Activated CD8-positive, alpha-beta T cell treated with anti-CD3 and anti-CD28 coated beads for 36 hours (primary cell): ENCODE results near the gene EXOC4. TPM values are rescaled to one million over a fixed set of nuclear protein-coding genes. Genes with fewer than 3 reads are reported as not detected.

ENCODE experiments used
- ATAC-seq: fragments of 200-7000 bp; cut with Tn5 transposase; one replicate; pipeline ENCODE4 v1.10.0; 2021; ENCODE audit warnings: mild to moderate bottlenecking, moderate library complexity
- CTCF ChIA-PET: fragments of 350-600 bp; sonication (Branson Sonifier 250); formaldehyde crosslinking; loops from one replicate; lab custom pipeline; 2021; ENCODE audit warnings: antibody characterized with exemption; lab: Charles Lee
- POLR2A ChIA-PET: fragments of 350-600 bp; sonication (Branson Sonifier 250); formaldehyde crosslinking; loops from one replicate; lab custom pipeline; 2021; ENCODE audit warnings: antibody characterized with exemption; lab: Charles Lee
- DNase-seq: peaks from one replicate; pipeline ENCODE4 v3.0.0-alpha.2; 2020
- H3K27ac Mint-ChIP-seq: one replicate; pipeline ENCODE4 v1.8.0; 2021; ENCODE audit warnings: mild to moderate bottlenecking, mixed read lengths
- H3K27me3 Mint-ChIP-seq: one replicate; pipeline ENCODE4 v1.8.0; 2021; ENCODE audit warnings: mixed read lengths
- H3K36me3 Mint-ChIP-seq: one replicate; pipeline ENCODE4 v1.8.0; 2021; ENCODE audit warnings: low read depth, mixed read lengths
- H3K4me1 Mint-ChIP-seq: one replicate; pipeline ENCODE4 v1.8.0; 2021; ENCODE audit warnings: low read depth, mixed read lengths
- H3K4me3 Mint-ChIP-seq: one replicate; pipeline ENCODE4 v1.8.0; 2021; ENCODE audit warnings: mild to moderate bottlenecking, moderate library complexity, mixed read lengths
- H3K9me3 Mint-ChIP-seq: one replicate; pipeline ENCODE4 v1.8.0; 2021; ENCODE audit warnings: mixed read lengths
- intact Hi-C: fragments of 100-400 bp; cut with micrococcal nuclease; formaldehyde crosslinking; loops from one replicate; pipeline ENCODE4 v1.10.0; 2022
- total RNA-seq, 2 experiments: library from RNA; stranded (reverse); gene quantifications; one replicate each; pipeline ENCODE4 v1.2.3, GENCODE V29; 2021
- TF ChIP-seq, protein P1 (sequence below): fragments of 200-600 bp; IDR thresholded peaks from one replicate; pipeline ENCODE4 v1.8.0; 2022; ENCODE audit warnings: antibody characterized with exemption, mild to moderate bottlenecking

Gene EXOC4
- total RNA-seq, 2 experiments from 2014 or later: 54.1 to 61.7 TPM

DNA sequence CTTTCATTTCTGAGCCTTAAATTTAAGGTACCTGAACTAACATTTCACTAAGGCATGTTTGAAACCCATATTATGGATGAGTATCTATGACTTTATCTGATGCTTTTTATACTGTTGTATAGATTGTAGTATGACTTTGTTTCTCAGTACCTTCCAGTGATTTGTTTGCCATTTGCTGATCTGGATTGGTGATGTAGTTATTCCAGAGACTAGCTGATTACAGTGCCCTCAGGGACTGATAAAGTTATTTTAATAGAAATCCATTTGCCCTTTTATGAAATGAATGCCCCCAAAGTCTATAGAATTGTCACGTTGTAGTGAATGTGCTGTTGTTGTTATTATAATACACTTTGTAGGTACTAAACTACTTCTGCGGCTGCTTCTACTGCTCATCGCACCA lies 488.8 kb downstream of the EXOC4 start:
- Mint-ChIP-seq H3K27me3 (no peaks in the 10 kb centered on the region), H3K36me3 (peaks cover 1% of the 10 kb centered on the region), H3K27ac (no peak overlapping the region), H3K9me3 (no peaks in the 10 kb centered on the region), H3K4me1 (no peaks in the 10 kb centered on the region), H3K4me3 (no peak overlapping the region)
- TF ChIP-seq, protein P1, sequence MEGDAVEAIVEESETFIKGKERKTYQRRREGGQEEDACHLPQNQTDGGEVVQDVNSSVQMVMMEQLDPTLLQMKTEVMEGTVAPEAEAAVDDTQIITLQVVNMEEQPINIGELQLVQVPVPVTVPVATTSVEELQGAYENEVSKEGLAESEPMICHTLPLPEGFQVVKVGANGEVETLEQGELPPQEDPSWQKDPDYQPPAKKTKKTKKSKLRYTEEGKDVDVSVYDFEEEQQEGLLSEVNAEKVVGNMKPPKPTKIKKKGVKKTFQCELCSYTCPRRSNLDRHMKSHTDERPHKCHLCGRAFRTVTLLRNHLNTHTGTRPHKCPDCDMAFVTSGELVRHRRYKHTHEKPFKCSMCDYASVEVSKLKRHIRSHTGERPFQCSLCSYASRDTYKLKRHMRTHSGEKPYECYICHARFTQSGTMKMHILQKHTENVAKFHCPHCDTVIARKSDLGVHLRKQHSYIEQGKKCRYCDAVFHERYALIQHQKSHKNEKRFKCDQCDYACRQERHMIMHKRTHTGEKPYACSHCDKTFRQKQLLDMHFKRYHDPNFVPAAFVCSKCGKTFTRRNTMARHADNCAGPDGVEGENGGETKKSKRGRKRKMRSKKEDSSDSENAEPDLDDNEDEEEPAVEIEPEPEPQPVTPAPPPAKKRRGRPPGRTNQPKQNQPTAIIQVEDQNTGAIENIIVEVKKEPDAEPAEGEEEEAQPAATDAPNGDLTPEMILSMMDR: no peak
- no peak for DNase-seq
- ChIA-PET POLR2A (no interaction called here), CTCF (no interaction called here)
- no peak for ATAC-seq
- intact Hi-C loops: no loop called here

DNA sequence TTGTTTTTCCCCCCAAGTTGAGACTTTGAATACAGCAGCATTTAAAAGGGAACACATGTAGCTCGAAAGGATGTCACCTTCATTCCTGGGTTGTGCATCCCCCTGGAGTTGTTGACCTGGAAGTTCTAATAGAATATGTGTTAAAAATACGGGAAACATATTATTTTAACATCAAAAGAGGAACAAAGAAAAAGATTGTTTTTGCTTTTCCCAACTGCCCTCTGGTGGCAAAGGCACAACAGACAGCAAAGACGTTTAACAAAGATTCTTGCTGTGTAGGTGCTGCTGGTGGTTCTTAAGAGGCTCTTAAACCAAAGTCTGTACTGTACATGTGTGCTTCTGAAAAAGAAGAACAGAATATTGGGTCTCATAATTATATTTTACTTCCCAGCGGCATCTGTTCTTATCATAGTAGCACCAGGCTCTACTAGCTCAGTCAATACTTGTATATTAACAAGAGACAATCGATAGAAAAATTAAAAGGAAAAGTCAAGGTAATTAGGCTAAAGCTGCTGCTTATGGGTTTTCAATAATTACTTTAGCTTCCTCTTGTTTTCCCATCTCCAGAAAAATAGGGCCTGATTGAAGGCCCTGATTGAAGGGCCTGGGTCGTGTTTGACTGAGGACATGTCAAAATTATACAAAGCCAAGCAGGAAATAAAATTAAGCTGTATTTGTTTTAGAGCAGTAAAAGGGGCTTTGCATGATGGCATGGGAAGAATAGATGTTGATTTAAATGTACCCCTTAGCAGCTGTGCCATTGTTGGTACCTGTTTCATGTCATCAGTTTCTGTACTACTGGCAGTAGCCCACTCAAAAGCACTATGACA lies 490.0 kb downstream of the EXOC4 start:
- H3K27me3 Mint-ChIP-seq: no peaks in the 10 kb centered on the region
- H3K4me3 Mint-ChIP-seq: no peak overlapping the region
- H3K27ac Mint-ChIP-seq: no peak overlapping the region
- CTCF ChIA-PET: interaction anchor here (0.5 to 1.3 kb wide), 2 partner anchors 124 to 490 kb away, joined by 3 to 4 read pairs; partner anchors contain the start of gene EXOC4
- no peaks in the 10 kb centered on the region for H3K36me3 Mint-ChIP-seq
- POLR2A ChIA-PET: no interaction called here
- DNase-seq: no peak
- no peak for ATAC-seq
- no peaks in the 10 kb centered on the region for H3K4me1 Mint-ChIP-seq
- no peaks in the 10 kb centered on the region for H3K9me3 Mint-ChIP-seq
- TF ChIP-seq, protein P1: no peak
- intact Hi-C loops: no loop called here

GRCh38 chr7:133744451-133744850 lies 491.6 kb downstream of the EXOC4 start:
- TF ChIP-seq, protein P1: no peak
- CTCF ChIA-PET: no interaction called here
- no peaks in the 10 kb centered on the region for H3K27me3 Mint-ChIP-seq
- no peaks in the 10 kb centered on the region for H3K4me1 Mint-ChIP-seq
- intact Hi-C loops: no loop called here
- ATAC-seq (no peak), DNase-seq (no peak)
- no peak overlapping the region for H3K4me3 Mint-ChIP-seq
- POLR2A ChIA-PET: no interaction called here
- H3K36me3 Mint-ChIP-seq: no peaks in the 10 kb centered on the region
- H3K9me3 Mint-ChIP-seq: no peaks in the 10 kb centered on the region
- H3K27ac Mint-ChIP-seq: no peak overlapping the region

DNA sequence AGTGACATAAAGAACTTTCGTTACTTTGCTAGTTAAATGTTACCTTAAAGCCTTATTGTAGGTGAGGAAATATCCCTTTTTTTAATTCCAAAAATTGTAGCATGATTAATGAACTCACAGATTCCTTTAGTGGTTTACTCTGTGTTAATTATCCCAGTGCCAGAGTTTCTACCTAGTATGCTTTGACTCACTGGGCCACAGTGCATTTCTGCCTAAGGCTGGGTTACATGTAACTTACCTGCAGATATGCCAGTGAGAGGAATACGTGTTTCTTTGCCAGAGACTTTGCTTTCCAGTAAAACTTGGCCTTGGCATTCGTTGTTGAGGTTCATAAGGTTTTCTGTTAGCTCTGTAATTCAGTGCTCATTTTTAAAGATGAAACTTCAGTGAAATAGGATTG lies 493.4 kb downstream of the EXOC4 start:
- intact Hi-C loops: no loop called here
- TF ChIP-seq, protein P1: no peak
- Mint-ChIP-seq H3K36me3 (no peaks in the 10 kb centered on the region), H3K4me1 (no peaks in the 10 kb centered on the region), H3K27ac (no peak overlapping the region), H3K27me3 (no peaks in the 10 kb centered on the region), H3K4me3 (no peak overlapping the region), H3K9me3 (no peaks in the 10 kb centered on the region)
- ChIA-PET CTCF (no interaction called here), POLR2A (no interaction called here)
- no peak for ATAC-seq
- no peak for DNase-seq

DNA sequence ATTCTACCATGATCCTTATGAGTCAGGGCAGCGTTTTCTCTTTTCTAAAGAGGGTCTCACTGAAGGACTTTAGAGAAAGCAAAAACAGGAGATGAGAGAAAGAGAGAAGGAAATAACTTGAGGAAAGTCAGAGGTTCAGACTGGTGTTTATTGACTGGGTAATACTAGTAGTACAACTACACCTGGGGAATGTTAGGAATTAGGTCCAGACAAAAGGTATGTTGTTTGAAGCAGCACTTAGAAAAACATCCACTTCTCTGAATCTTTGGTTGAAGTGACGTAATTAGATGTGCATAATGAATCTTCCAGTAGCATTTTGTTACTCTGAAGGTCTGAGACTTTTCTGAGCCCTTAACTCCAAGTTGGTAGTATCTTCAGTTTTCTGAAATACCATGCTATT lies 494.0 kb downstream of the EXOC4 start:
- no peak for DNase-seq
- no peaks in the 10 kb centered on the region for H3K9me3 Mint-ChIP-seq
- no peak for ATAC-seq
- TF ChIP-seq, protein P1: no peak
- ChIA-PET POLR2A (no interaction called here), CTCF (no interaction called here)
- no peak overlapping the region for H3K27ac Mint-ChIP-seq
- no peaks in the 10 kb centered on the region for H3K4me1 Mint-ChIP-seq
- H3K36me3 Mint-ChIP-seq: no peaks in the 10 kb centered on the region
- H3K4me3 Mint-ChIP-seq: no peak overlapping the region
- intact Hi-C loops: no loop called here
- H3K27me3 Mint-ChIP-seq: no peaks in the 10 kb centered on the region
